ENCODE measurements around the gene RGMB.
A peak's percentile ranks its signal among the peaks of the same experiment; 100 is the strongest.

RGMB gene

GRCh38 chr5:98810206-98810605, 36.7 kb downstream of the RGMB start:
- Histone ChIP-seq H3K4me1 (ENCODE audit: insufficient read depth, insufficient read length) (no peaks in the 10 kb centered on the region), H3K36me3 (ENCODE audit: insufficient read depth, insufficient read length, low read length) (no peaks in the 10 kb centered on the region), H3K27me3 (ENCODE audit: insufficient read depth, insufficient read length) (no peaks in the 10 kb centered on the region), H3K9ac (ENCODE audit: insufficient read length, low read depth) (no peak overlapping the region), H3K9me3 (ENCODE audit: insufficient read depth, low read length) (peaks cover 11% of the 10 kb centered on the region), H3K4me3 (ENCODE audit: insufficient read length, low read depth) (no peak overlapping the region)
- TF ChIP-seq YY1 (IDR thresholded peaks at IDR 0.05; ENCODE audit: insufficient read depth, insufficient read length) (no peak), ZNF274 (IDR thresholded peaks at IDR 0.05; ENCODE audit: low read depth, low read length) (no peak), SUZ12 (IDR thresholded peaks at IDR 0.05; ENCODE audit: extremely low read depth, insufficient read depth, insufficient read length) (no peak)
- no peak for DNase-seq (ENCODE audit: low read depth, low spot score)

- Histone ChIP-seq H3K36me3 (ENCODE audit: insufficient read depth, insufficient read length, low read length) (no peaks in the 10 kb centered on the region), H3K27me3 (ENCODE audit: insufficient read depth, insufficient read length) (no peaks in the 10 kb centered on the region), H3K9me3 (ENCODE audit: insufficient read depth, low read length) (no peaks in the 10 kb centered on the region), H3K4me3 (ENCODE audit: insufficient read length, low read depth) (no peak overlapping the region), H3K4me1 (ENCODE audit: insufficient read depth, insufficient read length) (no peaks in the 10 kb centered on the region), H3K9ac (ENCODE audit: insufficient read length, low read depth) (no peak overlapping the region)
- TF ChIP-seq YY1 (IDR thresholded peaks at IDR 0.05; ENCODE audit: insufficient read depth, insufficient read length) (no peak), SUZ12 (IDR thresholded peaks at IDR 0.05; ENCODE audit: extremely low read depth, insufficient read depth, insufficient read length) (no peak), ZNF274 (IDR thresholded peaks at IDR 0.05; ENCODE audit: low read depth, low read length) (no peak)
- no peak for DNase-seq (ENCODE audit: low read depth, low spot score)
Measured at GRCh38 chr5:98813755-98814154, 40.3 kb downstream of the RGMB start.

- Histone ChIP-seq H3K27me3 (ENCODE audit: insufficient read depth, insufficient read length) (no peaks in the 10 kb centered on the region), H3K9ac (ENCODE audit: insufficient read length, low read depth) (no peak overlapping the region), H3K36me3 (ENCODE audit: insufficient read depth, insufficient read length, low read length) (no peaks in the 10 kb centered on the region), H3K4me1 (ENCODE audit: insufficient read depth, insufficient read length) (no peaks in the 10 kb centered on the region), H3K4me3 (ENCODE audit: insufficient read length, low read depth) (no peak overlapping the region), H3K9me3 (ENCODE audit: insufficient read depth, low read length) (no peaks in the 10 kb centered on the region)
- TF ChIP-seq ZNF274 (IDR thresholded peaks at IDR 0.05; ENCODE audit: low read depth, low read length) (no peak), SUZ12 (IDR thresholded peaks at IDR 0.05; ENCODE audit: extremely low read depth, insufficient read depth, insufficient read length) (no peak), YY1 (IDR thresholded peaks at IDR 0.05; ENCODE audit: insufficient read depth, insufficient read length) (no peak)
- DNase-seq (ENCODE audit: low read depth, low spot score): no peak
Measured at GRCh38 chr5:98816582-98817222, 43.2 kb downstream of the RGMB start.

- no peak overlapping the region for H3K9ac ChIP-seq (ENCODE audit: insufficient read length, low read depth)
- no peak for DNase-seq (ENCODE audit: low read depth, low spot score)
- H3K36me3 ChIP-seq (ENCODE audit: insufficient read depth, insufficient read length, low read length): no peaks in the 10 kb centered on the region
- H3K27me3 ChIP-seq (ENCODE audit: insufficient read depth, insufficient read length): no peaks in the 10 kb centered on the region
- H3K4me3 ChIP-seq (ENCODE audit: insufficient read length, low read depth): no peak overlapping the region
- TF ChIP-seq SUZ12 (IDR thresholded peaks at IDR 0.05; ENCODE audit: extremely low read depth, insufficient read depth, insufficient read length) (no peak), ZNF274 (IDR thresholded peaks at IDR 0.05; ENCODE audit: low read depth, low read length) (no peak), YY1 (IDR thresholded peaks at IDR 0.05; ENCODE audit: insufficient read depth, insufficient read length) (no peak)
- H3K9me3 ChIP-seq (ENCODE audit: insufficient read depth, low read length): no peaks in the 10 kb centered on the region
- peaks cover 4% of the 10 kb centered on the region for H3K4me1 ChIP-seq (ENCODE audit: insufficient read depth, insufficient read length)
Measured at GRCh38 chr5:98825582-98826375, 52.3 kb downstream of the RGMB start.

GRCh38 chr5:98827161-98827560, 53.7 kb downstream of the RGMB start:
- Histone ChIP-seq H3K9me3 (ENCODE audit: insufficient read depth, low read length) (no peaks in the 10 kb centered on the region), H3K4me1 (ENCODE audit: insufficient read depth, insufficient read length) (peaks cover 4% of the 10 kb centered on the region), H3K9ac (ENCODE audit: insufficient read length, low read depth) (no peak overlapping the region), H3K27me3 (ENCODE audit: insufficient read depth, insufficient read length) (no peaks in the 10 kb centered on the region), H3K36me3 (ENCODE audit: insufficient read depth, insufficient read length, low read length) (no peaks in the 10 kb centered on the region), H3K4me3 (ENCODE audit: insufficient read length, low read depth) (no peak overlapping the region)
- TF ChIP-seq YY1 (IDR thresholded peaks at IDR 0.05; ENCODE audit: insufficient read depth, insufficient read length): no peak
- no peak for TF ChIP-seq SUZ12 (IDR thresholded peaks at IDR 0.05; ENCODE audit: extremely low read depth, insufficient read depth, insufficient read length)
- no peak for TF ChIP-seq ZNF274 (IDR thresholded peaks at IDR 0.05; ENCODE audit: low read depth, low read length)
- peak; percentile 33 for DNase-seq (ENCODE audit: low read depth, low spot score)

- Histone ChIP-seq H3K4me3 (ENCODE audit: insufficient read length, low read depth) (no peak overlapping the region), H3K36me3 (ENCODE audit: insufficient read depth, insufficient read length, low read length) (no peaks in the 10 kb centered on the region), H3K4me1 (ENCODE audit: insufficient read depth, insufficient read length) (peaks cover 4% of the 10 kb centered on the region), H3K27me3 (ENCODE audit: insufficient read depth, insufficient read length) (no peaks in the 10 kb centered on the region), H3K9ac (ENCODE audit: insufficient read length, low read depth) (no peak overlapping the region), H3K9me3 (ENCODE audit: insufficient read depth, low read length) (no peaks in the 10 kb centered on the region)
- DNase-seq (ENCODE audit: low read depth, low spot score): no peak
- TF ChIP-seq YY1 (IDR thresholded peaks at IDR 0.05; ENCODE audit: insufficient read depth, insufficient read length) (no peak), SUZ12 (IDR thresholded peaks at IDR 0.05; ENCODE audit: extremely low read depth, insufficient read depth, insufficient read length) (no peak), ZNF274 (IDR thresholded peaks at IDR 0.05; ENCODE audit: low read depth, low read length) (no peak)
Measured at GRCh38 chr5:98827588-98828284, 54.3 kb downstream of the RGMB start.

GRCh38 chr5:98836175-98836574, 62.7 kb downstream of the RGMB start:
- no peak overlapping the region for H3K4me3 ChIP-seq (ENCODE audit: insufficient read length, low read depth)
- no peaks in the 10 kb centered on the region for H3K36me3 ChIP-seq (ENCODE audit: insufficient read depth, insufficient read length, low read length)
- TF ChIP-seq ZNF274 (IDR thresholded peaks at IDR 0.05; ENCODE audit: low read depth, low read length) (no peak), YY1 (IDR thresholded peaks at IDR 0.05; ENCODE audit: insufficient read depth, insufficient read length) (no peak)
- no peaks in the 10 kb centered on the region for H3K9me3 ChIP-seq (ENCODE audit: insufficient read depth, low read length)
- no peak for DNase-seq (ENCODE audit: low read depth, low spot score)
- no peaks in the 10 kb centered on the region for H3K4me1 ChIP-seq (ENCODE audit: insufficient read depth, insufficient read length)
- H3K27me3 ChIP-seq (ENCODE audit: insufficient read depth, insufficient read length): no peaks in the 10 kb centered on the region
- H3K9ac ChIP-seq (ENCODE audit: insufficient read length, low read depth): no peak overlapping the region
